VCaP (cell line): ENCODE measurements around the gene CCL22.

Source experiments
- H3K27ac ChIP-seq: fragments of 450-650 bp; 2 replicates; pipeline ENCODE4 v1.5.1; 2017
- TF ChIP-seq, protein P1 (sequence below): fragments of 450-650 bp; conservative IDR thresholded peaks from 2 replicates; pipeline ENCODE4 v1.5.1; 2017; ENCODE audit warnings: mild to moderate bottlenecking, moderate library complexity

CCL22 gene

GRCh38 chr16:57380671-57381462 lies 22.3 kb downstream of the CCL22 start:
- TF ChIP-seq, protein P1, sequence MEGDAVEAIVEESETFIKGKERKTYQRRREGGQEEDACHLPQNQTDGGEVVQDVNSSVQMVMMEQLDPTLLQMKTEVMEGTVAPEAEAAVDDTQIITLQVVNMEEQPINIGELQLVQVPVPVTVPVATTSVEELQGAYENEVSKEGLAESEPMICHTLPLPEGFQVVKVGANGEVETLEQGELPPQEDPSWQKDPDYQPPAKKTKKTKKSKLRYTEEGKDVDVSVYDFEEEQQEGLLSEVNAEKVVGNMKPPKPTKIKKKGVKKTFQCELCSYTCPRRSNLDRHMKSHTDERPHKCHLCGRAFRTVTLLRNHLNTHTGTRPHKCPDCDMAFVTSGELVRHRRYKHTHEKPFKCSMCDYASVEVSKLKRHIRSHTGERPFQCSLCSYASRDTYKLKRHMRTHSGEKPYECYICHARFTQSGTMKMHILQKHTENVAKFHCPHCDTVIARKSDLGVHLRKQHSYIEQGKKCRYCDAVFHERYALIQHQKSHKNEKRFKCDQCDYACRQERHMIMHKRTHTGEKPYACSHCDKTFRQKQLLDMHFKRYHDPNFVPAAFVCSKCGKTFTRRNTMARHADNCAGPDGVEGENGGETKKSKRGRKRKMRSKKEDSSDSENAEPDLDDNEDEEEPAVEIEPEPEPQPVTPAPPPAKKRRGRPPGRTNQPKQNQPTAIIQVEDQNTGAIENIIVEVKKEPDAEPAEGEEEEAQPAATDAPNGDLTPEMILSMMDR = no peak
- H3K27ac ChIP-seq = no peak overlapping the region

DNA sequence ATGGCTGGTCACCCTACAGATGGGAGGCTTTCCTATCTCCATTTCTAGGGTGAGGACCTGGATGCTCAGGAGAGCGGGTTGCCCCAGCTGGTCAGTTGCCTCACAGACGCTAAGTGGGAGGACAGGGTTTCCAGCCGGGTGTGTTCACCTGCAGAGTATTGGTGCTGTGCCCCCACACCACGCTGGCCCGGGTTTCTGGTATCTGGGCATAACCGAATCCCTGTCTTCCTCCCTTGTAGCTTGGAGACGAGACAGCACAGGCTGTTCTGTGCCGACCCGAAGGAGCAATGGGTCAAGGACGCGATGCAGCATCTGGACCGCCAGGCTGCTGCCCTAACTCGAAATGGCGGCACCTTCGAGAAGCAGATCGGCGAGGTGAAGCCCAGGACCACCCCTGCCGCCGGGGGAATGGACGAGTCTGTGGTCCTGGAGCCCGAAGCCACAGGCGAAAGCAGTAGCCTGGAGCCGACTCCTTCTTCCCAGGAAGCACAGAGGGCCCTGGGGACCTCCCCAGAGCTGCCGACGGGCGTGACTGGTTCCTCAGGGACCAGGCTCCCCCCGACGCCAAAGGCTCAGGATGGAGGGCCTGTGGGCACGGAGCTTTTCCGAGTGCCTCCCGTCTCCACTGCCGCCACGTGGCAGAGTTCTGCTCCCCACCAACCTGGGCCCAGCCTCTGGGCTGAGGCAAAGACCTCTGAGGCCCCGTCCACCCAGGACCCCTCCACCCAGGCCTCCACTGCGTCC lies 23.4 kb downstream of the CCL22 start:
- no peak overlapping the region for H3K27ac ChIP-seq
- TF ChIP-seq, protein P1 = no peak

GRCh38 chr16:57382535-57383275 lies 24.1 kb downstream of the CCL22 start:
- H3K27ac ChIP-seq = no peak overlapping the region
- TF ChIP-seq, protein P1 = no peak

GRCh38 chr16:57383276-57384247 lies 25.0 kb downstream of the CCL22 start:
- TF ChIP-seq, protein P1 = no peak

GRCh38 chr16:57384248-57385070 lies 25.9 kb downstream of the CCL22 start:
- H3K27ac ChIP-seq = no peak overlapping the region
- TF ChIP-seq, protein P1 = no peak

More at GRCh38 chr16:57383276-57384247, 25.0 kb downstream of the CCL22 start:
- no peak overlapping the region for H3K27ac ChIP-seq

GRCh38 chr16:57385083-57385482 lies 26.5 kb downstream of the CCL22 start:
- TF ChIP-seq, protein P1 = no peak
- no peak overlapping the region for H3K27ac ChIP-seq
